ENCODE data around the gene MPO. TPM values are rescaled to one million over a fixed set of nuclear protein-coding genes. Genes with fewer than 3 reads are reported as not detected.

Gene MPO
- polyA plus RNA-seq, 3 donors: 4.2 to 7.5 (median 6.0) TPM

GRCh38 chr17:58324409-58325288, 43.9 kb upstream of the MPO start:
- H3K4me1 ChIP-seq (ENCODE audit: control insufficient read depth in 1 of 2, insufficient read depth in 2 of 2, low read length in 2 of 2): peaks cover 56 to 57% of the 10 kb centered on the region in 2 donors
- DNase-seq: peak in 1 of 3 donors; percentile 9
- WGBS (ENCODE audit: insufficient coverage): 6% methylated on average over 65 of the region's 66 CpGs
- H3K36me3 Mint-ChIP-seq: peaks cover 18 to 27% of the 10 kb centered on the region in 2 donors
- peaks cover 46% of the 10 kb centered on the region for H4K20me1 ChIP-seq (ENCODE audit: insufficient read depth, low read length)
- H3K4me2 ChIP-seq (replicated peaks; ENCODE audit: extremely low read depth, low read length, poor library complexity, severe bottlenecking): peak overlapping the region; percentile 71
- H3K27me3 Mint-ChIP-seq (ENCODE audit: low read depth in 3 of 3): peaks cover 46 to 59% (median 49%) of the 10 kb centered on the region in 3 donors
- H3K27me3 ChIP-seq (ENCODE audit: control insufficient read depth in 2 of 2, insufficient read depth in 2 of 2, low read length in 2 of 2): peaks cover 11 to 38% of the 10 kb centered on the region in 2 donors
- H3K4me3 ChIP-seq (replicated peaks in 1 of 3; ENCODE audit: low read depth in 2 of 3, low read length in 3 of 3): peak overlapping the region; percentile 10 to 63 (median 17)
- H3K9ac ChIP-seq (ENCODE audit: insufficient read depth, low read length, poor library complexity, severe bottlenecking): peak overlapping the region; percentile 38
- H3K27ac Mint-ChIP-seq: peak overlapping the region in 1 of 7 donors; percentile 66
- peaks cover 31% of the 10 kb centered on the region for H3K79me2 ChIP-seq (ENCODE audit: insufficient read depth, low read length)
- peak overlapping the region; percentile 20 for H2AFZ ChIP-seq (ENCODE audit: insufficient read depth, low read depth, low read length, poor library complexity, severe bottlenecking)
- peaks cover 54% of the 10 kb centered on the region for H3K4me1 Mint-ChIP-seq
- H3K36me3 ChIP-seq (replicated peaks in 1 of 2; ENCODE audit: control insufficient read depth in 1 of 2, insufficient read depth in 2 of 2, low read length in 2 of 2): no peaks in the 10 kb centered on the region
- TF ChIP-seq CTCF (IDR thresholded peaks at IDR 0.05): no peak
- H3K9me3 ChIP-seq (replicated peaks in 1 of 2; ENCODE audit: control insufficient read depth in 1 of 2, insufficient read depth in 1 of 2, low read length in 2 of 2): peaks cover 0 to 6% of the 10 kb centered on the region in 2 donors
- intact Hi-C loops (cut with micrococcal nuclease): loop anchor here in 1 of 2 donors (5.0 kb wide), 2 partner anchors 38 to 47 kb away; no protein-coding TSS in a partner anchor
- H3K27ac ChIP-seq (ENCODE audit: low read depth in 1 of 2, low read length in 2 of 2): no peak overlapping the region
- H3K4me3 Mint-ChIP-seq: peak overlapping the region; percentile 31 to 82
- H3K9me3 Mint-ChIP-seq: peaks cover 0 to 5% (median 2%) of the 10 kb centered on the region in 7 donors

- Histone ChIP-seq H3K9ac (ENCODE audit: insufficient read depth, low read length, poor library complexity, severe bottlenecking) (peak overlapping the region; percentile 38), H2AFZ (ENCODE audit: insufficient read depth, low read depth, low read length, poor library complexity, severe bottlenecking) (no peak overlapping the region), H3K4me3 (replicated peaks in 1 of 3; ENCODE audit: low read depth in 2 of 3, low read length in 3 of 3) (peak overlapping the region in 1 of 3 experiments; percentile 63), H3K27me3 (ENCODE audit: control insufficient read depth in 2 of 2, insufficient read depth in 2 of 2, low read length in 2 of 2) (peaks cover 11 to 38% of the 10 kb centered on the region in 2 donors), H3K27ac (ENCODE audit: low read depth in 1 of 2, low read length in 2 of 2) (no peak overlapping the region), H4K20me1 (ENCODE audit: insufficient read depth, low read length) (peaks cover 40% of the 10 kb centered on the region), H3K4me2 (replicated peaks; ENCODE audit: extremely low read depth, low read length, poor library complexity, severe bottlenecking) (peak overlapping the region; percentile 71), H3K9me3 (replicated peaks in 1 of 2; ENCODE audit: control insufficient read depth in 1 of 2, insufficient read depth in 1 of 2, low read length in 2 of 2) (peaks cover 0 to 6% of the 10 kb centered on the region in 2 donors), H3K79me2 (ENCODE audit: insufficient read depth, low read length) (peaks cover 25% of the 10 kb centered on the region), H3K36me3 (replicated peaks in 1 of 2; ENCODE audit: control insufficient read depth in 1 of 2, insufficient read depth in 2 of 2, low read length in 2 of 2) (no peaks in the 10 kb centered on the region), H3K4me1 (ENCODE audit: control insufficient read depth in 1 of 2, insufficient read depth in 2 of 2, low read length in 2 of 2) (peaks cover 50 to 51% of the 10 kb centered on the region in 2 donors)
- Mint-ChIP-seq H3K4me3 (peak overlapping the region in 1 of 2 donors; percentile 77), H3K9me3 (peaks cover 0 to 5% (median 2%) of the 10 kb centered on the region in 7 donors), H3K27ac (peak overlapping the region in 1 of 7 donors; percentile 8), H3K27me3 (ENCODE audit: low read depth in 3 of 3) (peaks cover 46 to 59% (median 52%) of the 10 kb centered on the region in 3 donors), H3K36me3 (peaks cover 18 to 26% of the 10 kb centered on the region in 2 donors), H3K4me1 (peaks cover 48% of the 10 kb centered on the region)
- 15% methylated on average over 10 of the region's 13 CpGs for WGBS (ENCODE audit: insufficient coverage)
- TF ChIP-seq CTCF (IDR thresholded peaks at IDR 0.05): no peak
- DNase-seq: peak in 1 of 3 donors; percentile 5
- intact Hi-C loops (cut with micrococcal nuclease): no loop called here
Observed at GRCh38 chr17:58324056-58324408, 43.3 kb upstream of the MPO start.

All from CD14-positive monocyte (primary cell).